ENCODE results near the gene MYRFL. TPM values are rescaled to one million over a fixed set of nuclear protein-coding genes. Genes with fewer than 3 reads are reported as not detected.
"Not testable (repeated sequence)": the region's sequence is repeated elsewhere in the genome, so short reads cannot be mapped to it uniquely, and the experiment has no call there.

MYRFL gene
- total RNA-seq, 1 donor from 2014 or later: not detected

- peaks cover 2% of the 10 kb centered on the region for H3K36me3 Mint-ChIP-seq (ENCODE audit: unreplicated experiment)
- DNase-seq: no peak
- H3K27me3 Mint-ChIP-seq (ENCODE audit: unreplicated experiment): no peaks in the 10 kb centered on the region
- H3K4me1 Mint-ChIP-seq (ENCODE audit: low read depth, unreplicated experiment): peaks cover 8% of the 10 kb centered on the region
- peaks cover 5% of the 10 kb centered on the region for H3K9me3 Mint-ChIP-seq (ENCODE audit: unreplicated experiment)
- H3K4me3 Mint-ChIP-seq (ENCODE audit: unreplicated experiment): no peak overlapping the region
- no peak overlapping the region for H3K27ac Mint-ChIP-seq (ENCODE audit: unreplicated experiment)
- TF ChIP-seq CTCF (IDR thresholded peaks at IDR 0.05; ENCODE audit: partially characterized antibody, unreplicated experiment): no peak
Measured at GRCh38 chr12:69987579-69988091, 162.6 kb downstream of the MYRFL start.

DNA sequence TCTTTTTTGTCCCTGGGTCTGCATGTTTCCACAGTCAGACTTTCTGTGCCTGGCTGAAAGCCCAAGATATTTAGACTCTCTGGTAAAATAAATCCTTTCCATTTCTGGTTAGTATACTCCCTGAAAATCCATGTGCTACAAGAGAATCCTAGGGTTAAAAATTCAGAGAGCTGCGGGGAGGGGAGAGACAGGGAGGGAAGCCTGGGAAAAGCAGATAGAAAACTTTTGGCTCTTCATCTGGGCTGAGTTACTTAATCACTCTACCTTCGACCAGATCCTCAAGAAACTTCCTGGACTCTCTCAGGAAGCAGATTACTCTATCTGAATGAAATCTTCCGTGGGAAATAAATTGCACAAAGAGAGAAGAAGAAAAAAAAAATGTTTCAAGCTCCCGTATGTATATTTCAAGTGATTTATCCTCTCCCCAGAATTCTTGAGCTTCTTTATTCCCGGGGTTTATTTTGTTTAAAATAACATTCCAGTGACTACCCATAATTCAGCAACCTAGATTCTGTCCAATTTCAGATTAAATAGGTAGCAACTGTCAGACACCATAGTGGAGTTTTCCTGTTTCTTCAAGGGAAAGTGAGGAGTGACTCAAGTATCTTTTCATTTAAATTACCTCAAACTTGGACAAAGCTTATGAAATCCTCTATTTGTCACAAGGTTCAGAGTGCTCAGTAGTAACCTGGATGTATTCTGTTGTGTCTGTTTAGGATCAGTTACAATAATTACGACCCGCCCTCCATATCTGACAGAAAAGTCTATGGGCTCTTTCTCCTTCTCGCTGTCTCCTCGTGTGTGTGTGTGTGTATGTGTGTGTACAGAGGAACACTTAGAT, 163.7 kb downstream of the MYRFL start:
- no peak overlapping the region for H3K27ac Mint-ChIP-seq (ENCODE audit: unreplicated experiment)
- no peak for DNase-seq
- peaks cover 5% of the 10 kb centered on the region for H3K9me3 Mint-ChIP-seq (ENCODE audit: unreplicated experiment)
- H3K4me1 Mint-ChIP-seq (ENCODE audit: low read depth, unreplicated experiment): peaks cover 8% of the 10 kb centered on the region
- H3K27me3 Mint-ChIP-seq (ENCODE audit: unreplicated experiment): no peaks in the 10 kb centered on the region
- TF ChIP-seq CTCF (IDR thresholded peaks at IDR 0.05; ENCODE audit: partially characterized antibody, unreplicated experiment): no peak
- H3K4me3 Mint-ChIP-seq (ENCODE audit: unreplicated experiment): no peak overlapping the region
- H3K36me3 Mint-ChIP-seq (ENCODE audit: unreplicated experiment): no peaks in the 10 kb centered on the region

DNA sequence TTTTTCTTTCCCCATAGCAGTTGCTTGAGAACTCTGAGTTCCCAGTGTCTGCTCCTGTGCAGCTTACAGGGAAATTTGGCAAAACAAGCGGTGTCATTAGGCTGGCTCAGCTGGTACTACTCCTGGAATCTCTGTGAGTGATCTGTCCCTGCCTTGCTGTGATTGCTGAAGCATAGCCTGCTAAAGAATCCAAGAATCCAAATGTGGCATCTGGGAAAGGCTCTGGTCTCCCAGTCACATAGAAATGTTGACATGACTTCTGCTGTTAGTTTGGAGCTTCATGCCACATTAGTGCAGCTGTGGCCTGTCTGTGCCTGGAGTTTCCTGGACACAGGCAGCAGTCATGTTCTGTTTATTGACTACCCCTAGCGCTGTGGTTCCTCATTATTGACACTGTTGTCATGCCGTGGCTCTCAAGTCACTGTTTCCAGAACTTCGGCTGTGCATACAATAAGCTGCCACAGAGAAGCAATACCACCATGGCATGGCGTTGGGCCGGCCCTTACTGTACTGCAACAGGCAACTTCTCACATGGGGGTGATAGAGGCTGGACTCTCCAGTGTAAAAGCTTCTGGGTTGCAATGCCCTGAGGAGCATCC, 166.8 kb downstream of the MYRFL start:
- no peak overlapping the region for H3K4me3 Mint-ChIP-seq (ENCODE audit: unreplicated experiment)
- no peaks in the 10 kb centered on the region for H3K36me3 Mint-ChIP-seq (ENCODE audit: unreplicated experiment)
- no peak for TF ChIP-seq CTCF (IDR thresholded peaks at IDR 0.05; ENCODE audit: partially characterized antibody, unreplicated experiment)
- no peak for DNase-seq
- H3K27ac Mint-ChIP-seq (ENCODE audit: unreplicated experiment): peak overlapping the region; percentile 14
- H3K9me3 Mint-ChIP-seq (ENCODE audit: unreplicated experiment): peaks cover 5% of the 10 kb centered on the region
- no peaks in the 10 kb centered on the region for H3K27me3 Mint-ChIP-seq (ENCODE audit: unreplicated experiment)
- H3K4me1 Mint-ChIP-seq (ENCODE audit: low read depth, unreplicated experiment): peaks cover 8% of the 10 kb centered on the region

DNA sequence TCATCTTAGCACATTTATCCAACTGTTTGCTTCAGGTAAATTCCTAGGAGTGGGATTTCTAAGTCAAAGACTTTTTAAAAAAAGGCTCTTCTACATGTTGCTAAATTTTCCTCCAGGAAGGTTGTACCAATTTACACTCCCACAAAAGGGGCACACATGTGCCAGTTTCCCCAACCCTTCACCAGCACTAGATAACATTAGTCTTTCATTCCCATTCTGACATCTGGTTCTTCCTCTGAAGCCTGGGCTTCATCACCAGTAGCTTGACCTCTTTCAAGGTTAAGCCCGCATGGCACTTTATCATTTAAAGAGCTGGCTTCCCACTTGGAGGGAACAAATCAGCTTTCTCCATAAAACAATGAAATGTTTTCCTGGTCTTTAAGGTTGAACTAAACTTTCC, 168.4 kb downstream of the MYRFL start:
- Mint-ChIP-seq H3K9me3 (ENCODE audit: unreplicated experiment) (peaks cover 5% of the 10 kb centered on the region), H3K36me3 (ENCODE audit: unreplicated experiment) (no peaks in the 10 kb centered on the region), H3K4me3 (ENCODE audit: unreplicated experiment) (no peak overlapping the region), H3K27ac (ENCODE audit: unreplicated experiment) (no peak overlapping the region), H3K4me1 (ENCODE audit: low read depth, unreplicated experiment) (peaks cover 8% of the 10 kb centered on the region), H3K27me3 (ENCODE audit: unreplicated experiment) (no peaks in the 10 kb centered on the region)
- DNase-seq: no peak
- TF ChIP-seq CTCF (IDR thresholded peaks at IDR 0.05; ENCODE audit: partially characterized antibody, unreplicated experiment): no peak

- not testable (repeated sequence) for H3K9me3 Mint-ChIP-seq (ENCODE audit: unreplicated experiment); DNase-seq; H3K27ac Mint-ChIP-seq (ENCODE audit: unreplicated experiment); H3K36me3 Mint-ChIP-seq (ENCODE audit: unreplicated experiment); H3K4me3 Mint-ChIP-seq (ENCODE audit: unreplicated experiment); H3K4me1 Mint-ChIP-seq (ENCODE audit: low read depth, unreplicated experiment); H3K27me3 Mint-ChIP-seq (ENCODE audit: unreplicated experiment)
Measured at GRCh38 chr12:69994086-69994485, 169.1 kb downstream of the MYRFL start.
